ENCODE data around the gene SCG3. TPM values are rescaled to one million over a fixed set of nuclear protein-coding genes. Genes with fewer than 3 reads are reported as not detected.

Gene SCG3
- total and polyA plus RNA-seq, 2 of the 13 experiments (the other 11 are each of a cell fraction or from before 2014, with no cell fraction given), result not detected

DNA sequence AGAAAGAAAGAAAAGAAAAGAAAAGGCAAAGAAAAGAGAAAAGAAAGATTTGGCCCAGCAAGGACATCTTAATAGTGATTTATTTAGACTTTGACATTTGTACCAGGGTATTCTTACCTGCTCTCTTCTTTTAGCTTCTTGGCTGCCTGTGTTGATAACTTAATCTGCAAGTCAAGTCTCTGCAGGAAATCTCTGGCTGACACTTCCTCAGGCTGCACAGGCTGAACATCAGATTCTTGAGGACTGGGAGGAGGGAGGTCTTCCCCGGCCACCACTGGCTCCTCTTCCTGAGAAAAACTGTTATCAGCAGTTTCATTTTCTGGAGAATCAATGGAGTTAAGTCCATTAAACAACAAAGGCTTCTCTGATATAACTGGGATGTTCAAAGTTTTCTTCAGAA is 43.4 kb downstream of the SCG3 start:
- no peaks in the 10 kb centered on the region for H3K36me3 ChIP-seq (replicated peaks in 1 of 2; ENCODE audit: control insufficient read depth in 1 of 2, insufficient read depth in 2 of 2, low read length in 2 of 2)
- whole genome bisulfite sequencing (ENCODE audit: low lambda C conversion rate), result 30% methylated on average over 1 of the region's 1 CpG
- peaks cover 16% of the 10 kb centered on the region for H3K4me1 ChIP-seq (ENCODE audit: insufficient read depth, low read length)
- H3K27me3 ChIP-seq (ENCODE audit: control insufficient read depth in 1 of 2, insufficient read depth in 2 of 2, low read length in 2 of 2), result no peaks in the 10 kb centered on the region; a peak in 1 of 5 replicates
- DNase-seq (ENCODE audit: low spot score) (no peak), ATAC-seq (no peak), FAIRE-seq (no peak)
- no peak overlapping the region for H3K27ac ChIP-seq (ENCODE audit: extremely low read length, insufficient read depth, low read length)
- no peak overlapping the region for H2AFZ ChIP-seq (ENCODE audit: low read length)
- no peak overlapping the region for H3K4me2 ChIP-seq (ENCODE audit: low read depth, low read length)
- no TSS peak for BruUV-seq (replicated peaks)
- no peaks in the 10 kb centered on the region for H4K20me1 ChIP-seq (ENCODE audit: insufficient read depth, low read length)
- in situ Hi-C loops (cut with HindIII; ENCODE audit: extremely low pct_ligation_motif_present, low pct_unique_long_range_greater_than_20kb), result no loop called here
- TF ChIP-seq AKAP8 (CRISPR knock-in tag; IDR thresholded peaks at IDR 0.05), result no peak
- TF ChIP-seq MIXL1 (CRISPR knock-in tag; IDR thresholded peaks at IDR 0.05), result no peak
- no peak for TF ChIP-seq HOXD1 (CRISPR knock-in tag; IDR thresholded peaks at IDR 0.05)
- no peak for TF ChIP-seq ZBTB43 (CRISPR knock-in tag; conservative IDR thresholded peaks at IDR 0.05)
- no peak for TF ChIP-seq ZBTB44 (CRISPR knock-in tag; IDR thresholded peaks at IDR 0.05)
- TF ChIP-seq, protein P1, sequence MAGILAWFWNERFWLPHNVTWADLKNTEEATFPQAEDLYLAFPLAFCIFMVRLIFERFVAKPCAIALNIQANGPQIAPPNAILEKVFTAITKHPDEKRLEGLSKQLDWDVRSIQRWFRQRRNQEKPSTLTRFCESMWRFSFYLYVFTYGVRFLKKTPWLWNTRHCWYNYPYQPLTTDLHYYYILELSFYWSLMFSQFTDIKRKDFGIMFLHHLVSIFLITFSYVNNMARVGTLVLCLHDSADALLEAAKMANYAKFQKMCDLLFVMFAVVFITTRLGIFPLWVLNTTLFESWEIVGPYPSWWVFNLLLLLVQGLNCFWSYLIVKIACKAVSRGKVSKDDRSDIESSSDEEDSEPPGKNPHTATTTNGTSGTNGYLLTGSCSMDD (CRISPR knock-in tag; IDR thresholded peaks at IDR 0.05), result no peak
- TF ChIP-seq CHD2 (IDR thresholded peaks at IDR 0.05; ENCODE audit: low read depth, low read length), result no peak
- TF ChIP-seq, protein P2, sequence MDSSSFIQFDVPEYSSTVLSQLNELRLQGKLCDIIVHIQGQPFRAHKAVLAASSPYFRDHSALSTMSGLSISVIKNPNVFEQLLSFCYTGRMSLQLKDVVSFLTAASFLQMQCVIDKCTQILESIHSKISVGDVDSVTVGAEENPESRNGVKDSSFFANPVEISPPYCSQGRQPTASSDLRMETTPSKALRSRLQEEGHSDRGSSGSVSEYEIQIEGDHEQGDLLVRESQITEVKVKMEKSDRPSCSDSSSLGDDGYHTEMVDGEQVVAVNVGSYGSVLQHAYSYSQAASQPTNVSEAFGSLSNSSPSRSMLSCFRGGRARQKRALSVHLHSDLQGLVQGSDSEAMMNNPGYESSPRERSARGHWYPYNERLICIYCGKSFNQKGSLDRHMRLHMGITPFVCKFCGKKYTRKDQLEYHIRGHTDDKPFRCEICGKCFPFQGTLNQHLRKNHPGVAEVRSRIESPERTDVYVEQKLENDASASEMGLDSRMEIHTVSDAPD (CRISPR knock-in tag; IDR thresholded peaks at IDR 0.05), result no peak
- TF ChIP-seq GABPB1 (CRISPR knock-in tag; IDR thresholded peaks at IDR 0.05), result no peak
- TF ChIP-seq ZNF639 (CRISPR knock-in tag; conservative IDR thresholded peaks at IDR 0.05), result no peak
- TF ChIP-seq IKZF1 (IDR thresholded peaks at IDR 0.05), result no peak
- CTCF ChIA-PET (ENCODE audit: low intra/inter-chr PET ratio, low total read pairs), result no interaction called here
- no peaks in the 10 kb centered on the region for H3K9me3 ChIP-seq (ENCODE audit: low read length)
- H3K4me3 ChIP-seq (replicated peaks in 1 of 3; ENCODE audit: insufficient read depth in 1 of 3, low read depth in 2 of 3, low read length in 3 of 3), result no peak overlapping the region
- intact Hi-C loops (cut with micrococcal nuclease; ENCODE audit: unreplicated experiment), result no loop called here
- no peak overlapping the region for H3K9ac ChIP-seq (ENCODE audit: insufficient read depth, low read depth, low read length)
- POLR2A ChIA-PET, result no interaction called here
- H3K79me2 ChIP-seq (ENCODE audit: insufficient read depth, low read length), result no peaks in the 10 kb centered on the region
